Neural crest cell (in vitro differentiated cells): ENCODE data around the gene RHCG. TPM values are rescaled to one million over a fixed set of nuclear protein-coding genes. Genes with fewer than 3 reads are reported as not detected.

Experiments used
- DNase-seq: peaks from one replicate; pipeline ENCODE4 v3.0.0; 2021; ENCODE audit warnings: low read depth, mixed read lengths, low spot score
- H3K27ac Mint-ChIP-seq: one replicate; pipeline ENCODE4 v1.8.0; 2021; ENCODE audit warnings: mild to moderate bottlenecking, mixed read lengths; ENCODE audit not compliant: unreplicated experiment
- H3K27me3 Mint-ChIP-seq: 2 replicates; pipeline ENCODE4 v1.8.0; 2021; ENCODE audit warnings: low read depth, mild to moderate bottlenecking, mixed read lengths
- H3K36me3 Mint-ChIP-seq: 2 replicates; pipeline ENCODE4 v1.8.0; 2021; ENCODE audit warnings: low read depth, mild to moderate bottlenecking, mixed read lengths
- H3K4me1 Mint-ChIP-seq: 2 replicates; pipeline ENCODE4 v1.8.0; 2021; ENCODE audit warnings: mixed read lengths
- H3K4me3 Mint-ChIP-seq: one replicate; pipeline ENCODE4 v1.8.0; 2021; ENCODE audit warnings: mild to moderate bottlenecking, mixed read lengths
- H3K9me3 Mint-ChIP-seq: 2 replicates; pipeline ENCODE4 v1.8.0; 2021; ENCODE audit warnings: mixed read lengths
- total RNA-seq: library from RNA; stranded (reverse); gene quantifications from 2 replicates; pipeline ENCODE4 v1.2.1, GENCODE V29; 2021
- TF ChIP-seq, protein P1 (sequence below): fragments of 200-600 bp; sonication (generic); conservative IDR thresholded peaks from 2 replicates; pipeline ENCODE4 v1.5.0; 2021; ENCODE audit warnings: antibody characterized with exemption, mild to moderate bottlenecking

Gene RHCG
- total RNA-seq, 1 donor from 2014 or later = not detected

DNA sequence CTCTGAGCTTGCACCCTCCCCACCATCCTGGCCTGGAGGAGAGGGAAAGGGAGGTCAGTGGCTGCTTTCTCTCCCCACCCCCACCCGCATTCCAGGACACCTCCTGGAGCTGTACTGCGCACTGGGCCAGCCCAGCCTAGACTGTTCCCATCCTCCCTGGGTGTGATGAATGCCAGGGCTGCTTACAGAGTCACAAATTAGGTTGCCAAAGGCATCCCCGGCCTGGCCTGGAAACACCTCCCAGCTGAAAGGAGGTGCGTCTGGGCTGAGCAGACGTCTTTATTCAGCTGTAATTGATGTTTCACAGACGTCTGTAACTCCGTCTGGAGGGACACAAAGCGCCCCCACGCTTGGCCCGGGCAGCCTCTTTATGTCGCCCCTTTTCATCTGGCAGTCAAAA lies 47.6 kb downstream of the RHCG start:
- no peak for DNase-seq
- TF ChIP-seq, protein P1, sequence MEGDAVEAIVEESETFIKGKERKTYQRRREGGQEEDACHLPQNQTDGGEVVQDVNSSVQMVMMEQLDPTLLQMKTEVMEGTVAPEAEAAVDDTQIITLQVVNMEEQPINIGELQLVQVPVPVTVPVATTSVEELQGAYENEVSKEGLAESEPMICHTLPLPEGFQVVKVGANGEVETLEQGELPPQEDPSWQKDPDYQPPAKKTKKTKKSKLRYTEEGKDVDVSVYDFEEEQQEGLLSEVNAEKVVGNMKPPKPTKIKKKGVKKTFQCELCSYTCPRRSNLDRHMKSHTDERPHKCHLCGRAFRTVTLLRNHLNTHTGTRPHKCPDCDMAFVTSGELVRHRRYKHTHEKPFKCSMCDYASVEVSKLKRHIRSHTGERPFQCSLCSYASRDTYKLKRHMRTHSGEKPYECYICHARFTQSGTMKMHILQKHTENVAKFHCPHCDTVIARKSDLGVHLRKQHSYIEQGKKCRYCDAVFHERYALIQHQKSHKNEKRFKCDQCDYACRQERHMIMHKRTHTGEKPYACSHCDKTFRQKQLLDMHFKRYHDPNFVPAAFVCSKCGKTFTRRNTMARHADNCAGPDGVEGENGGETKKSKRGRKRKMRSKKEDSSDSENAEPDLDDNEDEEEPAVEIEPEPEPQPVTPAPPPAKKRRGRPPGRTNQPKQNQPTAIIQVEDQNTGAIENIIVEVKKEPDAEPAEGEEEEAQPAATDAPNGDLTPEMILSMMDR = no peak
- Mint-ChIP-seq H3K4me1 (peaks cover 21% of the 10 kb centered on the region), H3K36me3 (no peaks in the 10 kb centered on the region), H3K27ac (no peak overlapping the region), H3K9me3 (no peaks in the 10 kb centered on the region), H3K4me3 (no peak overlapping the region), H3K27me3 (peaks cover 96% of the 10 kb centered on the region)

DNA sequence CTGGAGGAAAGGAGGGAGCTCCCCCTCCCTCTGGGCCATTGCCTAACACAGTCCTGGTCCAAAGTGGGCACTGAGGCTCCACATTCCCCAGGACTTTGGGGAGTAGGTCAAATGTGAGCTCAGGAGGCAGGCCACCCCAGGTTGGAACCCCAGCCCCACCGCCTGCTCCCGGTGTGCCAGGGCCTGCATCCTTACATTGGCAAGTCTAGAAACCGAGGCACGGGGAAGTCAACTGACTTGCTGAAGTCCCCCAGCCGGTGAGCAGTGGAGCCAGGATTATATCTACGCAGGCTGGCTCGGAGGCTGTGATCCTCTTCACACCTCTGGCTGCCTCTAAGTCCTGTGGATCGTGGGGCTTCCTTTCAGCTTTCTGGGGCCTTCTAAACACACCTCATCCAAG lies 48.7 kb downstream of the RHCG start:
- TF ChIP-seq, protein P1 = no peak
- no peaks in the 10 kb centered on the region for H3K9me3 Mint-ChIP-seq
- H3K27ac Mint-ChIP-seq = no peak overlapping the region
- no peak for DNase-seq
- H3K27me3 Mint-ChIP-seq = peaks cover 97% of the 10 kb centered on the region
- peaks cover 26% of the 10 kb centered on the region for H3K4me1 Mint-ChIP-seq
- H3K4me3 Mint-ChIP-seq = no peak overlapping the region
- H3K36me3 Mint-ChIP-seq = no peaks in the 10 kb centered on the region

DNA sequence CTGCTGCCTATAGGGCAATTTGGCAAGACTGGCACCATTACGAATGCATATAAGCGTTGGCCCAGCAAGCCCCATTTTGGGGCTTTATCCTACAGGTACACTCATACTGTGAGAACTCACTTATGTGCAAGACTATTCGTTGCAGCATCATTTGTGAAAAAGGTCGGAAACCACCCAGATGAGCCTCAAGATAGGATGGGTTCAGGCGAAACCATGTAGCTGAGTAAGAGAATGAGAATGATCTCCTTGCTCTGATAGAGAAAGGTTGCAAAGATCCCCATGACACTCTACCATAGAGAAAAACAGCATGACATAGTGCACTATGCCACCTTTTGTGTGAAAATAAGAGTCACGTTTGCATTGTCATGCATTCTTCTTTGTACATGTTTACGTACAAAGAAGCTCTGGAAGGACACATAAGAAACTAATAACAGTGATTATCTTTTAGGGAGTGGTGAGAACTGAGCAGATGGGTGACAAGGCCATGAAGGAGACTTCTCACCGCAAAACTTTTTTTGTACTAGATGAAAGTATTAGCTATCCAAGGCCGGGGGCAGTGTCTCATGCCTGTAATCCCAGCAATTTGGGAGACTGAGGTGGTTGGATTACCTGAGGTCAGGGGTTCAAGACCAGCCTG lies 50.0 kb downstream of the RHCG start:
- no peak for DNase-seq
- TF ChIP-seq, protein P1 = no peak
- Mint-ChIP-seq H3K4me3 (no peak overlapping the region), H3K9me3 (no peaks in the 10 kb centered on the region), H3K27ac (no peak overlapping the region), H3K27me3 (peaks cover 91% of the 10 kb centered on the region), H3K4me1 (peaks cover 26% of the 10 kb centered on the region), H3K36me3 (no peaks in the 10 kb centered on the region)

DNA sequence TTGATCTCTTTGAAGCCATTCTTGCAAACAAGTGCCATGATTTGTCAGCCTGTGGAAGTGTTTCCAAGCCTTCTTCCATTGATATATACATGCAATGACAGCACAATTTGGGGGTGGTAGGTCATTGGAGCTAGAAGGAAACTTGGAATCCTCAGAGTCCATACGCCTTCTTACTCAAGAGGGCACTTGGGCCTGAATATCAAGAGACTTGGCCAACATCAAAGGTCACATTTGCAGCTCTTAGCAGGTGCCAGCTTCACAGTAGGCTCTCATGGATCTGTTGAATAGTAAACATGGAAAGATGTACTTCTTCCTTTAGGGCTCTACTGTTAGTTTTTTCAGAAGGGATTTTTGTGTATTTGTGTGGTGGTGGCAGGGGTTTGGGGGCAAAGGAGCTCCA lies 50.9 kb downstream of the RHCG start:
- Mint-ChIP-seq H3K4me3 (no peak overlapping the region), H3K4me1 (peaks cover 26% of the 10 kb centered on the region), H3K36me3 (no peaks in the 10 kb centered on the region), H3K27me3 (peaks cover 86% of the 10 kb centered on the region), H3K27ac (no peak overlapping the region), H3K9me3 (no peaks in the 10 kb centered on the region)
- TF ChIP-seq, protein P1 = no peak
- DNase-seq = no peak

DNA sequence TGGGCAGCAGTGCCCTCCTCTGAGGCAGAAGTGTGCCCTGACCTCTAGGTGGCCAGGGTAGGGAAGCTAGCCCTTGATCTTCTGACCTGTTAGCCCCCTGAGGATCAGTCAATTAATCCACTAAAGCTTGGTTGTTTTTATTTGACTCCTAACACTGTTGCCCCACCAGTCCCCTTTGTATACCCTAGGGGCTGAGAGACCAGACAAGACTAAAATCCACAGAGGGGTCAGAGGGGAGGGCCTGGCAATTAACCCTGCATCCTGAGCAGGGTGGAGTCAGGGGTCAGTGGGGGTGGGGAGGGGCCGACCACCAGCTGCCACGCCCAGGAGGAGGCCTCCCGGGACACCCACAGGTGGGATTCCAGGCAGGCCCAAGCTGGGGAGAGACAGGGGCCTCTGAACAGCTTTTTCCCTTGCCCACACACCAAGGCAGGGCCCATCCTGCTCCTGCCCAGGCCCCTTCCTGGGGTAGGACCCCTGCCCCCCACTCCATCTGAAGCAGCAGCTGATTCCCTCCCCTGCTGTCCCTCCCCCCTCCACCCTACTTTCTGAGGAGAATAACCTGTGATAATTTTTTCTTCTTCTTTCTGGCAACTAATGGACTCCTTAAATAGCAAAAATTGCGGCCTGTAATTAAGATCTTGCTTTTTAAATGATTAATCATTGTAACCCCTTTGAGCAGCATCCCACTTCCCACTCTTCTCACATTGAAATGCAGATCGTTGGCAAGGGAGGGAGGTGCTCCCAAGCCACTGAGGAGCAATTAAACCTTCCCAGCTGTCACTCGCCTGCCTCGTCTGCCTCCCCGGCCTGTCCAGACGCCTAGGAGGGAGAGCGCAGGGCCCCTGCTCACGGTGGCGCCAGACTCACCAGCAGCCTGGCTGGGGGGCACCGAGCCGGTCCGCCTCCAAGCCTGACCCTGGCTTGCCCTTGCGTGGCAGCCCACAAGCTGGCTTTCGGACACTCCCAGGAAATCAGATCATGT lies 51.9 kb downstream of the RHCG start:
- H3K36me3 Mint-ChIP-seq = no peaks in the 10 kb centered on the region
- TF ChIP-seq, protein P1 = no peak
- no peak overlapping the region for H3K4me3 Mint-ChIP-seq
- H3K27ac Mint-ChIP-seq = no peak overlapping the region
- no peaks in the 10 kb centered on the region for H3K9me3 Mint-ChIP-seq
- peaks cover 85% of the 10 kb centered on the region for H3K27me3 Mint-ChIP-seq
- H3K4me1 Mint-ChIP-seq = peaks cover 26% of the 10 kb centered on the region
- DNase-seq = no peak
